Smooth muscle cell (in vitro differentiated cells): ENCODE results near the gene SMC5. TPM values are rescaled to one million over a fixed set of nuclear protein-coding genes. Genes with fewer than 3 reads are reported as not detected.

Experiments used
- DNase-seq: peaks from one replicate; lab custom pipeline; 2025; ENCODE audit not compliant: unreplicated experiment; lab: John Stamatoyannopoulos, UW
- H2AFZ ChIP-seq: fragments of 200-600 bp; sonication (generic); 2 replicates; pipeline ENCODE4 v1.6.0; 2016; ENCODE audit warnings: antibody characterized with exemption, low read depth, mild to moderate bottlenecking
- H3F3A ChIP-seq: fragments of 200-600 bp; sonication (generic); 2 replicates; pipeline ENCODE4 v1.6.0; 2017; ENCODE audit warnings: antibody characterized with exemption, low read depth
- H3K27ac ChIP-seq: fragments of 200-600 bp; sonication (generic); 2 replicates; pipeline ENCODE4 v1.5.1; 2016; ENCODE audit warnings: low read depth, mild to moderate bottlenecking
- H3K27me3 ChIP-seq: fragments of 200-600 bp; sonication (generic); 2 replicates; pipeline ENCODE4 v1.6.1; 2016; ENCODE audit warnings: low read depth, mild to moderate bottlenecking
- H3K36me3 ChIP-seq: fragments of 200-600 bp; sonication (generic); 2 replicates; pipeline ENCODE4 v1.5.1; 2016; ENCODE audit warnings: low read depth
- H3K4me1 ChIP-seq: fragments of 200-600 bp; sonication (generic); 2 replicates; pipeline ENCODE4 v1.5.1; 2016; ENCODE audit warnings: low read depth
- H3K4me2 ChIP-seq: fragments of 200-600 bp; sonication (generic); 2 replicates; pipeline ENCODE4 v1.6.0; 2016; ENCODE audit warnings: mild to moderate bottlenecking
- H3K4me3 ChIP-seq: fragments of 200-600 bp; sonication (generic); 2 replicates; pipeline ENCODE4 v1.5.1; 2016; ENCODE audit warnings: mild to moderate bottlenecking
- H3K79me2 ChIP-seq: fragments of 200-600 bp; sonication (generic); 2 replicates; pipeline ENCODE4 v1.6.0; 2016; ENCODE audit warnings: low read depth, mild to moderate bottlenecking
- H3K9ac ChIP-seq: fragments of 200-600 bp; sonication (generic); 2 replicates; pipeline ENCODE4 v1.6.0; 2016; ENCODE audit warnings: low read depth
- H3K9me3 ChIP-seq: fragments of 200-600 bp; sonication (generic); replicated peaks from 2 replicates; pipeline ENCODE4 v1.5.1; 2016; ENCODE audit warnings: low read depth
- H4K20me1 ChIP-seq: fragments of 200-600 bp; sonication (generic); 2 replicates; pipeline ENCODE4 v1.6.0; 2016; ENCODE audit warnings: low read depth
- whole genome bisulfite sequencing: methylation state at CpG from one replicate; pipeline ENCODE4 v1.1.7; 2016; ENCODE audit warnings: low lambda C conversion rate; 5-methylcytosine and 5-hydroxymethylcytosine counted together
- polyA plus RNA-seq: library from polyadenylated mRNA; unstranded; fragments of >200 nt; fragmentation: Nextera tagmentation; extraction: Ambion mirVana; gene quantifications from 2 replicates; pipeline ENCODE4 v1.2.1, GENCODE V29; 2016
- total RNA-seq: library from RNA; depleted of rRNA; stranded (reverse); fragments of >200 nt; gene quantifications from 2 replicates; pipeline ENCODE4 v1.2.3, GENCODE V29; 2014
- TF ChIP-seq, protein P1 (sequence below): fragments of 200-600 bp; sonication (generic); IDR thresholded peaks from 2 replicates; pipeline ENCODE4 v1.5.1; 2017; ENCODE audit warnings: borderline replicate concordance, mild to moderate bottlenecking, antibody characterized with exemption; ENCODE audit not compliant: insufficient read depth, poor library complexity, severe bottlenecking

SMC5 gene
- total and polyA plus RNA-seq, 2 experiments from 2014 or later: 31.2 to 81.4 TPM

DNA sequence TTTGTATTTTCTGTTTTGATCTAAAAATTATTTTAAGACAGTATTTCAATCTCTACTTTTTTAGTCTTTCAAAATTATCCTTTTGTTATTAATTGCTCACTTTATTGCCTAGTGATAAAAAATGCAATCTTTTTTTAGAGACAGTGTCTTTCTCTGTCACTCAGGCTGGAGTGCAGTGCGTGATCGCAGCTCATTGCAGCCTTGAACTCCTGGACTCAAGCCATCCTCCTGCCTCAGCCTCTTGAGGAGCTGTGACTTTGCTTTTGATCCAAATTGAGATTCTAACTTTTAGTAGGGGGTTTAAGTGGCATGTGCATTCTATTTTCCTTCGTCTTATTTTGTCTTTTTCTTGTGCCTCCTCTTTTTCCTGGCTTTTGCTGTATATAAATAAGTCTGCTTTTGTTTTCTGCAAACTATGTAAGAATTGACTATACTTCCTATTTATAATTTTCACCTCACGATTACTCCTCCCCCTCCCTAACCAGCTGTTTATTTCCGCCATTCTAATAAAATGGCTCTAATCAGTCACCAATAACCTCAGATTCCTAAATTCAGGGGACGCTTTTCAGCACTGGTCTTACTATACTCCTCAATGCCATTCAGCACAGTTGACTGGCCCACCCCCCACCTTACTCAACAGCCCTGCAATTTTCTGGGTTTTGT, 123.4 kb downstream of the SMC5 start:
- H3K27ac ChIP-seq: no peak overlapping the region
- no peak overlapping the region for H2AFZ ChIP-seq
- H3K27me3 ChIP-seq: no peaks in the 10 kb centered on the region
- TF ChIP-seq, protein P1, sequence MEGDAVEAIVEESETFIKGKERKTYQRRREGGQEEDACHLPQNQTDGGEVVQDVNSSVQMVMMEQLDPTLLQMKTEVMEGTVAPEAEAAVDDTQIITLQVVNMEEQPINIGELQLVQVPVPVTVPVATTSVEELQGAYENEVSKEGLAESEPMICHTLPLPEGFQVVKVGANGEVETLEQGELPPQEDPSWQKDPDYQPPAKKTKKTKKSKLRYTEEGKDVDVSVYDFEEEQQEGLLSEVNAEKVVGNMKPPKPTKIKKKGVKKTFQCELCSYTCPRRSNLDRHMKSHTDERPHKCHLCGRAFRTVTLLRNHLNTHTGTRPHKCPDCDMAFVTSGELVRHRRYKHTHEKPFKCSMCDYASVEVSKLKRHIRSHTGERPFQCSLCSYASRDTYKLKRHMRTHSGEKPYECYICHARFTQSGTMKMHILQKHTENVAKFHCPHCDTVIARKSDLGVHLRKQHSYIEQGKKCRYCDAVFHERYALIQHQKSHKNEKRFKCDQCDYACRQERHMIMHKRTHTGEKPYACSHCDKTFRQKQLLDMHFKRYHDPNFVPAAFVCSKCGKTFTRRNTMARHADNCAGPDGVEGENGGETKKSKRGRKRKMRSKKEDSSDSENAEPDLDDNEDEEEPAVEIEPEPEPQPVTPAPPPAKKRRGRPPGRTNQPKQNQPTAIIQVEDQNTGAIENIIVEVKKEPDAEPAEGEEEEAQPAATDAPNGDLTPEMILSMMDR: no peak
- H3K4me1 ChIP-seq: no peaks in the 10 kb centered on the region
- H3K9me3 ChIP-seq: no peaks in the 10 kb centered on the region
- no peak for DNase-seq
- no peaks in the 10 kb centered on the region for H3K36me3 ChIP-seq
- 93% methylated on average over 6 of the region's 6 CpGs for WGBS
- no peaks in the 10 kb centered on the region for H3K79me2 ChIP-seq
- no peak overlapping the region for H3K4me3 ChIP-seq
- H3K9ac ChIP-seq: no peak overlapping the region
- H3F3A ChIP-seq: no peaks in the 10 kb centered on the region
- H4K20me1 ChIP-seq: peaks cover 30% of the 10 kb centered on the region
- H3K4me2 ChIP-seq: no peak overlapping the region

DNA sequence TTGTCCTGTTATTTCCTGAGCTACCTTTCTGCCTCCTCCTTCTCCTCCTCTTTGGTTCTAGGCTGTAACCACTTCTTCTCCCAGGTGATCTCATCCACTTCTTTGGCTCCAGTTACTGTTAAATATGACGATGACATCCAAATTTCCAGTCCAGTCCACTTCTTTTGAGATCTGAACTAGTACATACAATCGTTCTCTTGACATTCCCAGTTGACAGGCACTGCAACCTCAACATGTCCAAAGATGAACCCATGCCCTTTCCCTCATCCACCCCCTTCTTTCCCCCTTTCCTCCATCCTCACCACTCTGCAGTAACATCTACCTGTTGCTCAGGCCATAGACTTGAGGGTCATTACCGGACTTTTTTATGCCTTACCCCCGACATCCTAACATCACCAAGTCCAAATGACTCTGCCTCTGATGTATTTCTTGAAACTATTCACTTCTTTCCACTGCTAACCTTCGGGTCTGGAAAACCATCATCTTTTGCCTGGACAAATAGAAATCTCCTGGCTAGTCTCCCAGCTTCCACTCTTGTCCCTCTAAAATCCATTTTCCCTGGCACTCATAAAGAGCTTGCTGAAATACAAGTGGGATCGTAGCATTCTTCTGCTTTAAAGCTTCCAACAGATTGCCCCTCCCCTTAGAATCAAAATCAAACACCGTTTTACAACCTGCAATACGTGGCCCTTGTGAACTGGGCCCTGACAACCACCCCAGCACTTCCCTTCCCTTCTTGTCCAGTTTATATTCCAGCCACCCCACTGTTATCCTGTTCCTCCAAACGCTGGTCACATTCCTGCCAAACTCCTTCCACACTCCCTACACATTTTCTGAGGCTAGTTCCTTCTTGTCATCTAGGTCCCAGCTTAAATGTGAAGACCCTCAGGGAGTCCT, 124.2 kb downstream of the SMC5 start:
- Histone ChIP-seq H2AFZ (no peak overlapping the region), H3K9ac (no peak overlapping the region), H3K36me3 (no peaks in the 10 kb centered on the region), H3K4me3 (no peak overlapping the region), H4K20me1 (peaks cover 36% of the 10 kb centered on the region), H3K4me1 (no peaks in the 10 kb centered on the region), H3F3A (no peaks in the 10 kb centered on the region), H3K79me2 (no peaks in the 10 kb centered on the region), H3K27me3 (no peaks in the 10 kb centered on the region), H3K9me3 (no peaks in the 10 kb centered on the region), H3K27ac (no peak overlapping the region), H3K4me2 (no peak overlapping the region)
- TF ChIP-seq, protein P1: no peak
- DNase-seq: no peak
- 88% methylated on average over 9 of the region's 9 CpGs for WGBS

DNA sequence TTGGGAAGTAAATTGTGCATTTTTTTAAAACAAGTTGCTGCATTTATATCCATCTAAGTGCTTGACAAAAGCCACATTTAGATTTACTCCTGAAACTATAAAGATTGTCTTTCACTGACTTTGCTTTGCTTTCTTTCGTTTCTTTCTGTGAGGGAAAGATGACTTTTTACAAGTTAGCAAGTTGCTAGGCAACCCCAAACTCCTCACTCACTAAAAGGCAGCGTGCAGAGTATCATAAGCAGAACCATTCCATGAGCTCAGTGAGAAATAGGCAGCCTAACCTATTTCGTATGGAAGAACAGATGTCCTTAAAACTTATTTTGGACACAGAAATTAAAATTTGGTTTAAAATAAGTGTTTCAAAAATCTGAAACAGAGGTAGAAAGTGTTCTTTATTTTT, 126.6 kb downstream of the SMC5 start:
- DNase-seq: no peak
- H3F3A ChIP-seq: no peaks in the 10 kb centered on the region
- no peaks in the 10 kb centered on the region for H3K9me3 ChIP-seq
- TF ChIP-seq, protein P1: no peak
- H3K4me3 ChIP-seq: no peak overlapping the region
- no peak overlapping the region for H2AFZ ChIP-seq
- H3K4me2 ChIP-seq: no peak overlapping the region
- peaks cover under 1% of the 10 kb centered on the region for H3K4me1 ChIP-seq
- WGBS: 61% methylated on average over 3 of the region's 3 CpGs
- H3K79me2 ChIP-seq: peaks cover 3% of the 10 kb centered on the region
- H3K27ac ChIP-seq: no peak overlapping the region
- no peaks in the 10 kb centered on the region for H3K36me3 ChIP-seq
- H4K20me1 ChIP-seq: peaks cover 61% of the 10 kb centered on the region
- H3K9ac ChIP-seq: no peak overlapping the region
- no peaks in the 10 kb centered on the region for H3K27me3 ChIP-seq
